Hematopoietic multipotent progenitor cell (in vitro differentiated cells): ENCODE measurements around the gene LHX4. TPM values are rescaled to one million over a fixed set of nuclear protein-coding genes. Genes with fewer than 3 reads are reported as not detected.

Experiments
- DNase-seq, 3 donors: peaks; one replicate each; pipeline ENCODE4 v3.0.0-alpha.2; 2011 to 2015; ENCODE audit warnings: low read depth in 2 of 3, low spot score in 2 of 3
- total RNA-seq: library from RNA; depleted of rRNA; stranded (reverse); fragments of >200 nt; gene quantifications from one replicate; pipeline ENCODE4 v1.2.3, GENCODE V29; 2012

Gene LHX4
- total RNA-seq, 1 donor: under 0.01 TPM

DNA sequence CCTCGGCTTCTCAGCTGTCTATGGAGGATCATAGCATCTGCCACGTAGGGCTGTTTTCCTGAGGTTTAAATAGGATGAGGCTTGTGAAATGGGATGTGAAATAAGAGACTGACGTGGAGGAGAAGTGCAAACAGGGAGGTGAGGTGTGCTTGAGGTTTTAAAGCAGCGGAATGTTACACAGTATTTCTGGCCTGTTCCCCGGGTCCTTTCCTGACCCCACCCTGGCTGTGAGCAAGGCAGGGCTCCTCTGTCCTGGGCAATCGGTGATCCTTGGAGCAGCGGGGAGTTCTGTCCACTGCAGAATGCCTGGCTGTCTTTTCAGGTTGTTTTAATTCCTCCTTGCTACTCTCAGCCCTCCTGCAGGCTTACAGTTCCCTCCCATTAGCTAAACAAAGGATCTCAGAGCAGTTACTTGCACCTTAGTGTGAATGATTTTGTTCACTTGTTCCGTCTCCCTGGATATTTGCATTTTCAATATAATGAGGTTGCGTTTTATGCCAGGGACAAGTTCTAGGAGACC, 38.6 kb downstream of the LHX4 start:
- no peak for DNase-seq

DNA sequence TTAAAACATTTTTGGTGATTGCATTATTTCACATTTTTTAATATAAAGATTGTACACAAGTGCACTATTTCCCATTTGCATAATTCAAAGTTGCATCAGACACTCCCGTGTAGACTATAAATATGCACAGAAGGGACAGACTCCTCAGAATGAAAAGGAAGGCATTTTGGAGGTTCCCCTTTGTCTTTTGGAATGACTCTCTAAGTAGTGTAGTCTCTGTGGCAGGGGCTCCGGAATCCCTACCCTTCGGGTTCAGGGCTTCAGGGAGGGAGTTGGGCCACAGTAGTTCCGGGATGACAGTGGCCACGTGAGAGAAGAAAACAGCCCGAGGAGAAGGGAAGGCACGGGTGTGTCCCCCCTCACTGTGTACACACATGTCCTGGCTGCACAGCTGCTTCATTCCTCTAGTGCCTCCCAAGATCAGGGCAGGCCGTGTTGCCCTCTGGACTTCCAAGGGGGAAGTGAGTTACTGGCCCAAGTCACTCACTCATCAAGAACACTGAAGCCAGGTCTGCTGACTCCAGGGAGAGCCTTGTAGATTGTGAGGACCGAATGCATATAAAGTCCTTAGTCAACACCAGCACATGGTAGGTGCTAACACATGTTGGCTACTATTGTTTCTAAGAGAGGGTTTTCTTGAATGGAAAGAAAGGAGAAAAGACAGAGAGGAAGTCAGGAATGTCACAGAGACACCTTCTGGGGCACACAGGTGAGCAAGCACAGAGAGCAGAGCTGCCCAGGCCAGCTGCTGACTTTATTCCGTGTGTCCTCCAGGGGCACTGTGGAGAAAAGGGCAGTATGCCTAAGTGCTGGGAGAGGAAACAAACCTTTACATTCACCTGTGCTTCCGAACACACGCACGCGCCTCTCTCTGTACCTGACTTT, 39.8 kb downstream of the LHX4 start:
- no peak for DNase-seq

DNA sequence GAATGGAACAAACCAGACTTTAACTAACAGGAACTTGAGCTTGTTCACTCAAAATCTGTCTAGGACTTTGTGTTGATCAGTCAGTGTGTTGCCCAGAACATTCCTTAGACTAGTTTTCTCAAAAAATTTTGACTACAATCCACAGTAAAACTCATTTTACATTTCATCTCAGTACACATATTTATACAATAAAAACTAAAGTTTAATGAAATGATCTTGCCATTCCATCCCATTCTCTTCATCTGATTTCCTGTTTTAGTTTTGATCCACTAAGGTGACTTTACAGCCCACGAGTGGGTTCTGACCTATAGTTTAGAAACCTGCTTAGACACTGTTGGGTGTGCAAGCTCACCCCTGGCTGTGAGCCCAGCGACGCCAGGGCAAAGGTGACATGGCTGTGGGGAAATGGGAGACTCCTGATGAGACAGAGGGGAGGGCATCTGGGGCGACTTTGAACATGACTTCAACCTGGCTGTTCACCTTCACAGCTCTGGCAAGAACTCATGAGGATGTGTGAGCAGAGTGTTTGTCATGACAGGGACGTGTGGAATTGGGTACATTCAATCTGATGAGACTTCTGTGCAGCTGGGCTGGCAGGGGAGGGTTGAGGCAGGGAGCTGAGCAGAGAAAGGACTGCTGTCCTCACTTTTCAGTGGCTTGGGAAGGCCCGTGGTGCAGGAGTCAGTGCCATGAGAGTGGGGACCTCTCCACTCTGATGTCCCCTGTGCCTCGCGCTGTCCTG, 40.6 kb downstream of the LHX4 start:
- no peak for DNase-seq

DNA sequence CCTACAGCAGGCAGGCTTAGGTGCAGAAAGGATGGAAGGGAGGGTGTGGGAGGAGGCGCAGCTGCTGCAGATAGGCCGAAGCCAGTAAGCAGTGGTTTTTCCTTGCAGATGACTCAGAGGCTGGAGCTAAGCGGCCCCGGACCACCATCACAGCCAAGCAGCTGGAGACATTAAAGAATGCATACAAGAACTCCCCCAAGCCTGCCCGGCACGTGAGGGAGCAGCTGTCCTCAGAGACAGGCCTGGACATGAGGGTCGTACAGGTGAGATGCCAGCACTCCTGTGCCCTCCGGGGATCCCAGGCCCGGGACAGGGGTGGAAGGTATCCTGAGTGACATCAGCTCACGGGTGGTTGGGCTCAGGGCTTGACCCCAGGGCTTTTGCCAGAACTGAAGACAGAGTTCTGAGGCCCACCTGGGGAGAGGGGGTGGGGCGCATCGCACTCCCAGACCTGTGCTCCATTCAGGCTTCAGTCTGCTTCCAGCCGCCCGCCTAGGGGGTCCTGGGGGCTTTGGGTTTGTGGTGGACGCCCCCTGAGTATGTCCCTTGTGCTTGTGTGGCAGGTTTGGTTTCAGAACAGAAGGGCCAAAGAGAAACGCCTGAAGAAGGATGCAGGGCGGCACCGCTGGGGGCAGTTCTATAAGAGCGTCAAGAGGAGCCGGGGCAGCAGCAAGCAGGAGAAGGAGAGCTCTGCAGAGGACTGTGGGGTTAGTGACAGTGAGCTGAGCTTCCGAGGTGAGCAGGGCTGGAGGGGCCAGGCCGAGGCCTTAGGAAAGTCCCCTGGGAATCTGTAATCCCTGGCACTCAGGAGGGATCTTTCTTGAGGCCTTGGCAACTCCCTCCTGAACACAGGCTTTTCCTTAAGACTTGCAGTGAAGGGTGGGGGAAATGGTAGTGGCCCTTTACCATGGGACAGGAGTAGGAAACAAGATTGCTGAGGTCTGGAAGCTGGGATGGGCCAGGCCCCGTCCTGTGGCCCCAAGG, 41.5 kb downstream of the LHX4 start:
- DNase-seq: no peak

DNA sequence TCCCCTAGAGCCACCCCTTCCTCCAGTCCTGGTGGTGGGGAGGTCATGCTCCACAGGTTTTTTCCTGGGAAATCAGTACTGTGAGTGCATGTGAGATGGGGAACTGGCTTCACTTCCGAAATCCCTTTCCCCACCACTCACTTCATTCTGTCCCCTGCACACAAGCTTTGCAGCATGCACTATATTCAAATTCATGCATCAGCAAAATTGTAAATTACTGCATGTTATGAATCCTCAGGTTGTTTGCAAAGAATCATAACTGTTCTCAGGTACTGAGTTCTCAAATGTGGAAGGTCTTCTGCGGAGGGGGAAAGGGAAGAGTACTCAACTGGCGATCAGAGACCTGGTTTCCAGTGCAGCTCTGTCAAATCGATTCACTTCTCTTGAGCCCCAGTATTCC, 42.3 kb downstream of the LHX4 start:
- no peak for DNase-seq

DNA sequence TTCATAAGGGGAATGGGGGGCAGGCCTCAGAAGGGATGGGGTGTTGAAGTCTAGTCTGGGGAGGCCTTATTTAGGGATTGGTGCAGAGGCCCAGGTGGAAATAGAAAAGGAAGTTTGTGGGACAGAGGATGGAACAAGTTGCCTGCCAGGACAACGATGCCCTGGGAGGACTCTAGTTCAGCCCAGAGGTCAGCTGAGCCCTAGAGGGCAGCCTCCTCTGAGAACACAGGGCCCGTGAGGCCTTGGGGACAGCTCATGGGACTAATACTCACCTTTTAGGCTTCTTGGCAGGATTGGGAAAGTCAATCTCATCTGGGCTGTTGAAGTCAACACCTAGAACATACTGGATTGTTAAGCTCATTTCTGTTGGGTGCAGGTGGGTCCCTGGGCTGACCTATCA, 43.0 kb downstream of the LHX4 start:
- DNase-seq: no peak

DNA sequence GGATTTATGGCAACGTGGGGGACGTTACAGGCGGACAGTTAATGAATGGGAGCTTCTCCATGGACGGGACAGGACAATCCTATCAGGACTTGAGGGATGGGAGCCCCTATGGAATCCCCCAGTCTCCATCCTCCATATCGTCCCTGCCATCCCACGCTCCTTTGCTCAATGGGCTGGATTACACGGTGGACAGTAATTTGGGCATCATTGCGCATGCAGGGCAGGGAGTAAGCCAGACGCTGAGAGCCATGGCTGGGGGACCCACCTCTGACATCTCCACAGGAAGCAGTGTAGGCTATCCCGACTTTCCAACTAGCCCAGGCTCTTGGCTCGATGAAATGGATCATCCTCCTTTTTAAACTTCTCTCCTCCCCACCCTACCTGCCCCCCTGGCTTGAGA, 44.2 kb downstream of the LHX4 start:
- DNase-seq: no peak

DNA sequence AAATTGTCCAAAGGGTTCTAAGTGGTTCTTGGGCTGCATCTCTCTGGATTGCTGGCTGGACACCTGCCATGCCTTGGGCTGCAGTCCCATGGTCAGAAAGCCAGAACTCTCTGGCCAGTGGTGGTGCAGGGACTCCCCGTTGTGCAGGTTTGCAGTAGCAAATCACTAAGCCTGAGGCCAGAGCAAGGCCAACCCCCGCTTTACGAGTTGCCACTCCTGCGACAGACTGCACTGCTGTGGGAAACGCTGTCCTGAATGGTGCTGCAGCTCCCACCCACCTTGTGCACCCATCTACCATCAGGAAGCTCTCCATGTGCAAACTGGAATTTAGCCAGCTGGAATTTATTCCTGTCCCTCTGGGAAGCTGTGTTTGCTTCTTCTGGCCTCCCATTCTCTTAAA, 45.7 kb downstream of the LHX4 start:
- no peak for DNase-seq

DNA sequence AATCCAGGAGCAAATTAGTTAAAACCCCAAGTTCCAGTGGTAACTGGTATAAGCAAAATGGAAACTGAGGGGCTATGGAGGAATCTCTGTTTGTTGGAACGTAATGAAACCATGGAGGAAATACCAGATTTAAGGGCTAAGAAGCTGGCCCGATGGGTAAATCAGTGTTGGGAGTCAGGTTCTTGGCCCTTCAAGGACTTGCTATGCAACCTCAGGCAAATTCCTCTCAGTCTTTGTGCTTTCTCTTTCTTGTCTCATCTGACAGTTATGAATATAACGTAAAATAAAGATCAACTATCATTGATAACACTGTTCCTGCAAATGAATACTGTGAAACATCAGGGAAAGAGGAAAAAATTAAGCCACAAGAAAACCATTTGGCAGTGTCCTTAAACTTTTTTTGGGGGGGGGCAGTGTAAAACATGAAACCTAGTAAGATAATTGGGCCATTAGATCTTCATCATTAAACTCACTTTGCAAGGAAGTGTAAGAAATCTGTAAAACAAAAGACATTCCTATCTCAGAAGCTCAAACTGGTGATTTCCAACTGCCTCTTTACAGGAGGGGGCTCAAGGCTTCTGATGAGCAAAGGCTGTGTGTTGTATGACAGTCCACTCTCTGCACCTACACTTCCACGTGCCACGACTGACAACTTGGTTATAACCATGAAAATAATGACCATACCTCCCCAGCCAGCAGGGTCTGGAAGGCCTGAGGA, 47.6 kb downstream of the LHX4 start:
- no peak for DNase-seq

DNA sequence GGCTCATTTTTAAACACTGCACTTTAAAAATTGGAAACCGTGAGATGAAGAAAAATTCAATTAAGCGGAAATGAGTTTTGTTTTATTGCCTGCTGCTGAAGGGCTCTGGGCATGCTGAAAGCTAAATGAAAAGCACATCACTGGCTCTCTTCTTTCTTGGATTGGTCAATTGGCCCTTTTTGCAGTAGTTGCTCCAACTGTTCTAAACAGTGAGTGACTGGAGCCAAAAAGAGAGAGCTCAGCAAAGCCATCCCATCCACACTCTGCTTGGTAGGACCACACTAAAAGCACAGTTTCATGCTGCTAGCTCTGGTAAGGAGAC, 48.1 kb downstream of the LHX4 start:
- DNase-seq: no peak

DNA sequence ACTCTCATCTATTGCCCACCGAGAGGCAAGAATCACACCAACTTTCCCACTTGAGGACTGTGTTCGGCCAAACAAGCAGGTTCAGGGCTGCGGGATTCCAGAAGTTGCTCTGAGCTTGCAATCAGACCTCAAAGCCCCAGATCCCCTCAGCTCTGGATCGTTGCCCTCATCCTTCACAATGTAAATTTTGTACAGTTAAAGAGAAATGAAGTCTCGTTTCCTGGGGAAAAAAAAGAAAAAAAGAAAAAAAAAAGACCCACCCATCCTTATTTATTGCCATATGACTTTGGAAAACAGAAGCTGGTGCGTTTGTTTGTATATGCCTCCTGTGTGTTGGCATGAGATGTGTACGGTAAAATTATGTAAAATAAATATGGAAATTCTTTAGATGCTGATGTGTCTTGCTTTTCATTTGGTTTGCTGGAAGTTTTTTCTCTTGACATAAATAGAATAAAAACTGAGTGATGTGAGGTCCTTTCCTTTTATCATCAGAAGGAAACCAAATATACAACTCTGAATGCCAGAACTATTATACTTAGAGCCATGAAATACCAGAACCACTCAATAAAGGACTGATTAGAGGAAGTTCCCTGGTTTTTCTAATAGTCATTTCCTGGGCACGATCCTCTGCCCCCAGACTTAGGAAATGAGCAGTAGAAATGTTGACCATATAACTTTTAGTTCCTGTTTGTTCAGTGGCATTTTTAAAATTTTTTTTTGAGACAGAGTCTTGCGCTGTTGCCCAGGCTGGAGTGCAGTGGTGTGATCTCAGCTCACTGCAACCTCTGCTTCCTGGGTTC, 48.7 kb downstream of the LHX4 start:
- peak in 2 of 3 donors; percentile 16 to 52 for DNase-seq

DNA sequence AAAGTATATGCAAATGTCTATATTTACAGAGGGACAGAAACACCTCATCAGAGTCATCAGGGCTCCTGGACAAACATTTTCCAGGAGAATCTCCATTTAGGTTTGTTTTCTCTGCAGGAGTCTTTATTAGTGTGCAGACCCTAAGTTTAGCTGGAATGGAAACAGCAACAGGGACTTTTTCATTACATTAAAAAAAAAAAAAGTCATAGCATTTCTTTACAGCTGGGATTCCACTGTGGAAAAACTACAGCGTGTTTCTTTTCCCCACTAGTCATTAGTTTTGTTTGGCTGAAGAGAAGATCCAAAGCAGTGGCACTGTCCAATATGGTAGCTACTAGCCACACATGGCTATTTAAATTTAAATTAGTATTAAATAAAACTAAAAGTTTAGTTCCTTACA, 49.6 kb downstream of the LHX4 start:
- DNase-seq: no peak

DNA sequence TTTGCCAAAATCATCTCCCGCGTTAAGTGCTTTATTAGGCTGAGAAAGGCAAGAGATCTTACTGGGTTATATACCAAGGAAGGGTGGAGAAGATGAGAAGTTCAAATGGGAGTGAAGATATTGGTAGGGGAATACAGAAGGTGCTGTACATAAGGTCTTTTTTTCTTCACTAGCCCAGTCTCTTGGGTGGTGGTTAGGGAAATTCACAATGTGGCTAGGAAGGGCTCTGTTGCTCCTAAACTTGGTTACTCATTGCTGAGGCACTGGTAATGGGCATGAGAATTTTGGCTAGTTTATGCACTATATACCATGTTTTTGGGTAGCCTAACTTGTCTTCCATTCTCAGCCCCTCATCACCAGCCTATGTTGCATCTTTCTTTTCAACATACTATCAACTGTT, 50.6 kb downstream of the LHX4 start:
- no peak for DNase-seq

DNA sequence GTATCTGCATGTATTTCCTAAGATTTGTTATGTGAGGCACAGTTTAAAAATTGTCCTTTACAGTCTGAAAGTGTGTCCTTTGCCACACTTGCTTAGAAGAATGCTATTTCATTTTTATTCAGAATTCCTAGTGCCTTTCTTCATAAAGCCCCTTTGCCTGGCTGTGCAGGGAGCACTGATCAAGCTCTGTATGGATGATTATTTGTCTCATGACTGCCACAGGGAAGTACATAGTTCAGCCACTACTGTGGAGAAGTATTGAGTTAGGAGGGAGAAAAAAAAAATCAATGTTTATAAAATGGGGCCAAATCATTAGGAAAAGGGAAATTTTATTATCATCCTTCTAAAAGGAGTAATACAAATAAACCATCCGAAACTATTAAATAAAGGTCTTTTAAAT, 51.4 kb downstream of the LHX4 start:
- no peak for DNase-seq

DNA sequence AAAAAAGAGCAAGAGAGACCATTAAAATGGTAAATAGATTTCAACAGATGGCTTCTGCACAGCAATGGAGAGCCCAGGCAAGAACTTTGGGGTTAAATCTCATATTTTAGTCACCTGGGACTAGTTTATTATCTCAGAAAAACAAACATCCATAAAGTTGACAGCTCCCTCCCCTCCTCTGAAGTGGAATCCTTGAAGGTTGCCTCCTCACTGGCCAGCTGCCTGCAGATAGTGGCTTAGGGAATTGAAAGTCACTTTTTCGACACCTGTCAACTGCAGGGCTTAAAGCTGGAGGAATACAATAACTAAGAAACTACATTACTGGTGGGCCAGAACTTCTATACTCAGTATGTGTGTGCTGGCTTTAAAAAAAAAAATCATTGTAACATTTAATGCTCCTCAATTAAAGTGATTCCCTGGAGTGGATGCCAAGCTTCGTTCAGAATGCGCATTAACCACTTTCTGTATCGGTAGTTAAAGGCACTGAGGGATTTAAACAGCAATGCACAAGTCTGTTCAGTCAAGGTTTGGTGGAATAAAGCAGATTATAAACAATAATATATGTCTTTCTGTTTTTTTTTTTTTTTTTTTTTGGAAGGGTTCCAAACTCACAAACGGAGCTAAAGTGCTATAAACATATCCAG, 52.5 kb downstream of the LHX4 start:
- no peak for DNase-seq

DNA sequence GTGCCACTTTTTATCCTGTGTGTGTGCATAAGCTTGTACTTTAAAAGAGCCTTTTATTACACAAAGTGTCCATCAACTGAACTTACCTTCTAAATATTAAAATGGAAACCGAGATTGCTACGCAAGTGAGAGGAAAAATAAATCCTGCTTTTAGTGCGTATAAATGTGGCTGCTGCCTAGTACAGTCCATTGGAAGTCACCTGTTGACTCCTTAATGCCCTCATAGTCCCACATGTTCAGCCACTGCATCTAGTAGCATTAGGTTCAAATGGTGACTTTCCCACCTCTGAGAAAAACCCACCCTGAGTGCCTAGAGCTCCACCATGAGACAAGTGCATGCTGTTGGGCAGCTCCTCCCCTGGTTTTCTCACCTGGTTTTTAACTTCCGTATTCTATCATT, 53.0 kb downstream of the LHX4 start:
- DNase-seq: no peak

DNA sequence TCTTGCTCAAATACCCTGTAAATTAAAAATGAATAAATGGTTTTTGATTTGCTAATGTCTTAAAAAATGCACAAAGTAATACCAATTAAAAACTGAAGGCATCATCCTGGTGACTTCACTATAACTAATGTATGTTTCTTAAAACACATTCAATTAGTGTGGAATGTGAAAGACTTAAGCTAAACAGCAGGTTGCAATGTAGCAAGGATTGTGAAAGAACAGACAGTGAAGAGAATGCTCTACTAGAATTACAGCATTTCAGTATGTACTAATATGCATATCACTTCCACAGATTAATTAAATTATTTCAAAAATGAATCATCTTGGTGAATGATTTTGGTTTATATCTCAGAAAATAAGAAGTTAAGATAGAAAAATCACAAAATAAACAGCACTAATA, 56.4 kb downstream of the LHX4 start:
- DNase-seq: no peak

DNA sequence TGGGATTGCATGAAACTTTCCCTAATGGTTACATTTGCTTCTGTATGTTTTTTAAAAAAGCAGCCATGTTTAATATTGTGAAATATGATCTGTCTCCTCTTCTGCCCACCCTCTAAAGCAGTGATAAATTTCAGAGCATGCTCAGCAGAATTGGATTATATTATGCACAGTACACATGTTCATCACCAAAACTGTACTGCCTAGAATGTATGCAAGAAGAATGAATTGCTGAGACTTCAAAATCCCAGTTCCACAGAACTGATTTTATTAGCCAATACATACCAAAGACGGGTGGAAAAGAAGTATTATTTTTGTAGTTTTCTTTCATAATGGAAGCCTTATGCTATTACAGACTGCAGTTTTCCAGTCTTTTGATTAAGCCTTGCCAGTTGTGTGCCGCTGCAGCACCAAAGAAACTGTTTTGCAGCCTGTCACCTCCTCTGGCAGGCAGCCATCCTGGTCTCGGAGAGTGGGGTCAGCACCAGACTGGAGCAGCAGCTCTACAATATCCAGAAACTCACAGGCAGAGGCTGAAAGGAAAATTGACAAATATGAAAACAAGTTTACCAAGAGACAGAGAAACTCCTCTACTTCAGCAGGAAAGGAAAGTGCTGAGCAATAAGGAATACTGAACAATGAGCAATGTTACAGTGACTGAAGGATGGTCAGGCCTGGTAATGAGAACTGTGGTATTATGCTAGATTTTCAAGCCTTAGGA, 58.1 kb downstream of the LHX4 start:
- no peak for DNase-seq
